A673 (cell line): ENCODE results near the gene PIAS3. TPM values are rescaled to one million over a fixed set of nuclear protein-coding genes. Genes with fewer than 3 reads are reported as not detected.

Experiments
- BruUV-seq: library from RNA; stranded (reverse); fragments of 400-500 nt; replicated peaks from 2 replicates; lab custom pipeline; 2021; lab: Mats Ljungman, UMichigan
- CTCF ChIA-PET: fragments of 300-600 bp; sonication (Branson Sonifier 250); formaldehyde crosslinking; loops from one replicate; lab custom pipeline; 2022; ENCODE audit warnings: antibody characterized with exemption; lab: Charles Lee
- POLR2A ChIA-PET: fragments of 300-600 bp; sonication (Branson Sonifier 250); formaldehyde crosslinking; loops from one replicate; lab custom pipeline; 2022; ENCODE audit warnings: antibody characterized with exemption; ENCODE audit not compliant: low non-redundant PET; lab: Charles Lee
- DNase-seq: peaks from one replicate; pipeline ENCODE4 v3.0.0-alpha.2; 2015; ENCODE audit warnings: low spot score
- H3K27ac ChIP-seq: fragments of 200-600 bp; sonication (generic); 2 replicates; pipeline ENCODE4 v1.5.1; 2016; ENCODE audit warnings: mixed run types, low read depth, mild to moderate bottlenecking, mixed read lengths, antibody characterized with exemption, low read length; ENCODE audit not compliant: poor library complexity, severe bottlenecking
- H3K27me3 ChIP-seq: fragments of 200-600 bp; sonication (generic); replicated peaks from 2 replicates; pipeline ENCODE4 v1.6.1; 2017; ENCODE audit warnings: mixed run types, low read depth, mild to moderate bottlenecking, mixed read lengths, antibody characterized with exemption, low read length; ENCODE audit not compliant: insufficient read depth, poor library complexity
- H3K36me3 ChIP-seq: fragments of 200-600 bp; sonication (generic); 2 replicates; pipeline ENCODE4 v1.6.1; 2016; ENCODE audit warnings: mixed run types, mild to moderate bottlenecking, mixed read lengths, antibody characterized with exemption, low read length; ENCODE audit not compliant: insufficient read depth, poor library complexity, severe bottlenecking
- H3K4me1 ChIP-seq: fragments of 200-600 bp; sonication (generic); 2 replicates; pipeline ENCODE4 v1.6.1; 2017; ENCODE audit warnings: mixed run types, mild to moderate bottlenecking, mixed read lengths, antibody characterized with exemption, low read length; ENCODE audit not compliant: insufficient read depth, poor library complexity, severe bottlenecking
- H3K4me3 ChIP-seq: fragments of 200-600 bp; sonication (generic); 2 replicates; pipeline ENCODE4 v1.5.1; 2016; ENCODE audit warnings: low read depth, mixed run types, mild to moderate bottlenecking, mixed read lengths, low read length; ENCODE audit not compliant: poor library complexity, severe bottlenecking
- H3K9me3 ChIP-seq: fragments of 200-600 bp; sonication (generic); 2 replicates; pipeline ENCODE4 v1.6.1; 2016; ENCODE audit warnings: mixed run types, low read depth, mild to moderate bottlenecking, mixed read lengths, antibody characterized with exemption, low read length; ENCODE audit not compliant: poor library complexity, severe bottlenecking
- EZH2 ChIP-seq: fragments of 200-600 bp; sonication (generic); IDR thresholded peaks from 2 replicates; pipeline ENCODE4 v1.6.1; 2017; ENCODE audit warnings: borderline replicate concordance, low read depth, mild to moderate bottlenecking, mixed read lengths, antibody characterized with exemption, low read length; ENCODE audit not compliant: poor library complexity, severe bottlenecking
- intact Hi-C: fragments of 100-400 bp; cut with micrococcal nuclease; formaldehyde crosslinking; loops from one replicate; pipeline ENCODE4 v1.10.0; 2022; ENCODE audit not compliant: unreplicated experiment
- total RNA-seq: library from RNA; stranded (reverse); gene quantifications from 2 replicates; pipeline ENCODE4 v1.2.3, GENCODE V29; 2021
- TF ChIP-seq, protein P1 (sequence below): fragments of 300-800, 200-600 bp; sonication (generic); conservative IDR thresholded peaks from 2 replicates; pipeline ENCODE4 v1.5.1; 2017; ENCODE audit warnings: low read depth, mild to moderate bottlenecking, antibody characterized with exemption, low read length, moderate library complexity, mixed read lengths

PIAS3 gene
- total RNA-seq, 1 experiment from 2014 or later = 41.8 TPM

DNA sequence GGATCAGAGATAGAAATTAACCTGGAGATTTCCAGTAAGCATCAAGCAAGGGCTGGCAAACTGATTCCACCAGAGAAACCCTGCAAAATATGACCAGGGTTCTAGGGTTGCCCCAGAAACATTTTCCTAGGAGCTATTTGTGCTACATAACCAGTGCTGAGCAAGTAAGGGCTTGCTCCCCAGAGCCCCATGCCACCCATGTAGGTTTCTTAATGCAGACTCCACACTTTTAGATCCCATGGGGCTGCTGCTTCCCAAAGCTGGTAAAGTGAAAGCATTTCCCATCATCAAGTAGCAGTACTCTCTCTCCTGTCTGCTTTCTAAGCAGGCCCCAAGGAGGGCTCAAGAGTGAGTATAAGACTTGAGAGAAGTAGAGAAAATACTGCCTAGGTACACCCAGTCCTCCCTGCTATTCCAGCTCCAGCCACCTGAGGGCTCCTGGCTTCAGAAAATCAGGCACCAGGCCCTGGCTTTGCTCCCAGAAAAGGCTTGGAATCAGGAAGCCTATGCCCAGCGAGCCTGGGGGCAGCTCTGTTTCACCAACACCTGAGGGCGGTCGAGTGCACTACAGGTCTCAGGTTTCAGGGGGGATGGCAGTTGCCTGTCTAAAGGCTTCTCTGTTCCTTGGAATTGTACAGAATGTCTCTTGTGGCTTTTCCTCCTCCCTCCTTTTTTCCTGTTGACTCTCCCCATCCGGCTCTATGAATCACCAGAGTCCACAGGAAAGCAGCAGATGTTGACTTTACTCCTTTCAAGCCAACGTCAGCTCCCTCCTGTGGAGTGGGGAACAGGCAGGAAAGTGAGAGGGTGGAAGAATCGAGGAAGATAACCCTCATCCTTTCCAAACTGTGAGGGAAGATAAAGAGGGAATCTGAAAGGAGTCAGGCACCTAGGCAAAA, 33.0 kb upstream of the PIAS3 start:
- no TSS peak for BruUV-seq
- peak; percentile 96 for DNase-seq
- CTCF ChIA-PET = interaction anchor here (0.6 to 2.5 kb wide), 15 partner anchors 10 to 154 kb away, joined by 3 to 14 read pairs (median 6); partner anchors contain the start of genes ANKRD34A, ITGA10, NUDT17 and PIAS3

DNA sequence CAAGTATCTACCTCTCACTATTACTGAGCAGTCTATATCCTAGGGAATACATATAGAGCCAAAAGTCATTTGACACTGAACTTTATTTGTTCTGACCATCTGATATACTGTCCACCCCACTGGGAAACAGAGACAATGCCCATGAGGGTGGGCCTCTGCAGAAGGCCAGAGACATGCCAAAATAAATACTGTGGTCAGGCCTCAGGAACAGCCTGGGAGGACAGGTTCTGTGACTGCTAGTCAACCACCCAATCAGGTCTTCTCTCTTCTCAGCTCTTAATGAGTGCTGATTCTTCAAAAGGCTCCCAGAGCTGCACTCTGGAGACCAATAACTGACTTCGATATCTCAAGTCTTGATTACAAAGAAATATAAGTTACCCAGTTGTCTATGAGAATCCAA, 32.3 kb upstream of the PIAS3 start:
- DNase-seq = no peak
- Histone ChIP-seq H3K4me3 (no peak overlapping the region), H3K36me3 (no peaks in the 10 kb centered on the region), H3K9me3 (no peaks in the 10 kb centered on the region), H3K4me1 (peaks cover 22% of the 10 kb centered on the region), H3K27ac (peak overlapping the region; percentile 54), H3K27me3 (no peaks in the 10 kb centered on the region)
- ChIA-PET CTCF (interaction anchor here (0.9 to 2.5 kb wide), 6 partner anchors 17 to 88 kb away, joined by 3 to 14 read pairs (median 9); partner anchors contain the start of genes ANKRD34A, ITGA10, PIAS3 and POLR3GL), POLR2A (no interaction called here)
- BruUV-seq = no TSS peak
- intact Hi-C loops = loop anchor here (1.0 to 2.0 kb wide), 2 partner anchors 19 to 124 kb away; partner anchors contain the start of gene ITGA10
- TF ChIP-seq, protein P1, sequence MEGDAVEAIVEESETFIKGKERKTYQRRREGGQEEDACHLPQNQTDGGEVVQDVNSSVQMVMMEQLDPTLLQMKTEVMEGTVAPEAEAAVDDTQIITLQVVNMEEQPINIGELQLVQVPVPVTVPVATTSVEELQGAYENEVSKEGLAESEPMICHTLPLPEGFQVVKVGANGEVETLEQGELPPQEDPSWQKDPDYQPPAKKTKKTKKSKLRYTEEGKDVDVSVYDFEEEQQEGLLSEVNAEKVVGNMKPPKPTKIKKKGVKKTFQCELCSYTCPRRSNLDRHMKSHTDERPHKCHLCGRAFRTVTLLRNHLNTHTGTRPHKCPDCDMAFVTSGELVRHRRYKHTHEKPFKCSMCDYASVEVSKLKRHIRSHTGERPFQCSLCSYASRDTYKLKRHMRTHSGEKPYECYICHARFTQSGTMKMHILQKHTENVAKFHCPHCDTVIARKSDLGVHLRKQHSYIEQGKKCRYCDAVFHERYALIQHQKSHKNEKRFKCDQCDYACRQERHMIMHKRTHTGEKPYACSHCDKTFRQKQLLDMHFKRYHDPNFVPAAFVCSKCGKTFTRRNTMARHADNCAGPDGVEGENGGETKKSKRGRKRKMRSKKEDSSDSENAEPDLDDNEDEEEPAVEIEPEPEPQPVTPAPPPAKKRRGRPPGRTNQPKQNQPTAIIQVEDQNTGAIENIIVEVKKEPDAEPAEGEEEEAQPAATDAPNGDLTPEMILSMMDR = no peak
- TF ChIP-seq EZH2 = no peak

More for the DNA sequence above, 33.0 kb upstream of the PIAS3 start:
- Histone ChIP-seq H3K4me1 (peaks cover 20% of the 10 kb centered on the region), H3K9me3 (no peaks in the 10 kb centered on the region), H3K27me3 (no peaks in the 10 kb centered on the region), H3K27ac (peak overlapping the region; percentile 54), H3K36me3 (no peaks in the 10 kb centered on the region), H3K4me3 (peak overlapping the region; percentile 16)
- POLR2A ChIA-PET = no interaction called here
- intact Hi-C loops = loop anchor here (1.0 to 2.0 kb wide), 4 partner anchors 18 to 123 kb away; partner anchors contain the start of genes ITGA10 and PEX11B
- TF ChIP-seq EZH2 = no peak
- TF ChIP-seq, protein P1 = peak; percentile 98

DNA sequence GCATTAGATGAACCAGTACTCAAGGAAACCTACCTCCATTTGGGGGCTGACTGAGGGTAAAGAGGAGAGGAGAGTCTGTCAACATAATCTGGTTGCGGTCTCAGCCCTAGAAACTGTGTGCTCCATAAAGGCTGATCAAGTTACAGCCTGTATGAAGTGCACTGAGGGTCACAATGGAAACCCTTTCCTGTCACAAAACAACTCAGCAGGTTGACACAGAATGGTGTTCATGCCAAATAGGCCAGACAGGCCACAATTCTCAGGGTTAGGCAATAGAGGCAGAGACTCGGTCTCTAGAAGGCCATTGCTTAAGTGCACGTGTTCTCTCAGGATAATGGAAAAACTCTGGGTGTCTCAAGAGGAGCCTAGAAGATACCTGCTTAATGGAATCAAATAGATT, 30.8 kb upstream of the PIAS3 start:
- BruUV-seq = no TSS peak
- intact Hi-C loops = loop anchor here (2.0 to 5.0 kb wide), 2 partner anchors 37 to 125 kb away; no protein-coding TSS in a partner anchor
- Histone ChIP-seq H3K4me1 (peaks cover 22% of the 10 kb centered on the region), H3K36me3 (no peaks in the 10 kb centered on the region), H3K27ac (no peak overlapping the region), H3K9me3 (no peaks in the 10 kb centered on the region), H3K27me3 (peaks cover 7% of the 10 kb centered on the region), H3K4me3 (no peak overlapping the region)
- POLR2A ChIA-PET = no interaction called here
- CTCF ChIA-PET = no interaction called here
- no peak for DNase-seq
- no peak for TF ChIP-seq EZH2
- TF ChIP-seq, protein P1 = no peak
